HUES6 (cell line): ENCODE measurements around the gene UMAD1.

Source experiments
- H3K27ac ChIP-seq: 2 replicates; pipeline ENCODE4 v1.7.0; 2013; ENCODE audit warnings: low read depth, mild to moderate bottlenecking, low read length, inconsistent platforms
- H3K27me3 ChIP-seq: 2 replicates; pipeline ENCODE4 v1.6.1; 2013; ENCODE audit warnings: low read length; ENCODE audit not compliant: control insufficient read depth, insufficient read depth
- H3K36me3 ChIP-seq: 2 replicates; pipeline ENCODE4 v1.6.1; 2013; ENCODE audit warnings: low read length; ENCODE audit not compliant: control insufficient read depth, insufficient read depth
- H3K4me1 ChIP-seq: 2 replicates; pipeline ENCODE4 v1.6.1; 2013; ENCODE audit warnings: low read length; ENCODE audit not compliant: control insufficient read depth, insufficient read depth
- H3K4me3 ChIP-seq: 2 replicates; pipeline ENCODE4 v1.5.1; 2013; ENCODE audit warnings: low read depth, low read length
- H3K9ac ChIP-seq: one replicate; pipeline ENCODE4 v1.6.1; 2013; ENCODE audit warnings: mild to moderate bottlenecking, low read length
- H3K9me3 ChIP-seq: 2 replicates; pipeline ENCODE4 v1.6.1; 2013; ENCODE audit warnings: low read depth, low read length; ENCODE audit not compliant: control insufficient read depth, insufficient read depth

Gene UMAD1

DNA sequence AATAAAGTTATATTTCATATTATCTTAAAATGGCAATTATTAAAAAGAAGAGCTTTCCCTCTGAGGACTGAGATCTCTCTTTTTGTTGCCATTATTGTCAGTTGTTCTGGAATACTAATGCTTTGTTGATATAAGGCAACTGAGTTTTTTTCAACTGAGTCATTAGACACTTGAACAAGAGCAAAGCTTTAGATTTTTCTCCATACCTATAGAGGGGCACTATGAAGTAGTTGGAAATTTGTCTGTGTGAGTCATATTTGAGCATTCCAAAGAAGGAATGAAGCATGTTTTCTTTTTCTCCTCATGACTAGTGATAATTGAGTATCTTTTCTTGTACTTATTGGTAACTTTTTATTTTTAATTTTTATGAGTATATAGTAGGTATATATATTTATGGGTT lies 53.3 kb downstream of the UMAD1 start:
- Histone ChIP-seq H3K27ac (no peak overlapping the region), H3K4me3 (no peak overlapping the region), H3K27me3 (no peaks in the 10 kb centered on the region), H3K4me1 (no peaks in the 10 kb centered on the region), H3K9me3 (no peaks in the 10 kb centered on the region), H3K9ac (no peak overlapping the region), H3K36me3 (no peaks in the 10 kb centered on the region)

DNA sequence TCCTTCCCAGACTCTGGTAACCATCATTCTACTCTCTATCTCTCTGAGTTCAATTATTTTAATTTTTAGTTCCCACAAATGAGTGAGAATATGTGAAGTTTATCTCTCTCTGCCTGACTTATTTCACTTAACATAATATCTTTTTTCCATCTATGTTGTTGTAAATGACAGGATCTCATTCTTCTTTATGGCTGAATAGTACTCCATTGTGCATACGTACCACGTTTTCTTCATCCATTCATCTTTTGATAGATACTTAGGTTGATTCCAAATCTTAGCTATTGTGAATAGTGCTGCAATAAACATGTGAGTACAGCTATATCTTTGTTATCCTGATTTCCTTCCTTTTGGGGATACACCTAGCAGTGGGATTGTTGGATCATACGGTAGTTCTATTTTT lies 54.0 kb downstream of the UMAD1 start:
- H3K36me3 ChIP-seq, result no peaks in the 10 kb centered on the region
- no peak overlapping the region for H3K27ac ChIP-seq
- no peaks in the 10 kb centered on the region for H3K27me3 ChIP-seq
- H3K4me3 ChIP-seq, result no peak overlapping the region
- H3K4me1 ChIP-seq, result no peaks in the 10 kb centered on the region
- H3K9me3 ChIP-seq, result no peaks in the 10 kb centered on the region
- H3K9ac ChIP-seq, result no peak overlapping the region

DNA sequence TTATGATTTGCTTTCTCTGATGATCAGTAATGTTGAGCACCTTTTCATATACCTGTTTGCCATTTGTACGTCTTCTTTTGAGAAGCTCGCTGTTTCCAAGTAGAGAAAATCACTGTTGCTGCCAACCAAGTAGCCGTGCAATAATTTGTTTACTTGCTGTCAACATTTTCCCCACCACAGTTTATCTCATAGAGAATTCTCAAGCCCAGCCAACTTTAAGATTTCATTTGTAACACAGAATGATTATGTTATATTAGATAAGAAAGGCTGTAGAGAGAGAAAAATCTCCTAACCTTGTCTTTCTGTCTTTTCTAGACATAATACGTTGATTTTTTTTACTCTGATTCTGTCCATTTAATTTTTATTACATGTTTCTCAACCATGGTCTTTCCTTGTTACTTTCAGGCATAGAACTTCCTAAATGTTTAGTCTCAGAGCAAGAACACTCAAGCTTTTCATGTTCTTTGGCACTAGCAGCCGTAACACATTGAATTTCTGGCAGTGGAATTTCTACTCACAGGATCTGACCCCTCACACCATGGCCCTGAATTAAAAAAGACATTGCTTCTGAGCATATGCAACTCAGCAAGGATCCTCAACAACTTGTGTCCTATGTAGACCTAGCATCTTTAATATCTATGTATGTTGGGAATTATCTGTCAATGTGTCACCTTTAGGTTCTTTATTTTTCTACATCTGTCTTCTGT lies 54.7 kb downstream of the UMAD1 start:
- H3K9ac ChIP-seq, result no peak overlapping the region
- peak overlapping the region; percentile 23; the same call in 1 of the 2 replicates for H3K27ac ChIP-seq
- no peaks in the 10 kb centered on the region for H3K36me3 ChIP-seq
- no peaks in the 10 kb centered on the region for H3K9me3 ChIP-seq
- H3K27me3 ChIP-seq, result no peaks in the 10 kb centered on the region
- no peak overlapping the region for H3K4me3 ChIP-seq
- H3K4me1 ChIP-seq, result no peaks in the 10 kb centered on the region

DNA sequence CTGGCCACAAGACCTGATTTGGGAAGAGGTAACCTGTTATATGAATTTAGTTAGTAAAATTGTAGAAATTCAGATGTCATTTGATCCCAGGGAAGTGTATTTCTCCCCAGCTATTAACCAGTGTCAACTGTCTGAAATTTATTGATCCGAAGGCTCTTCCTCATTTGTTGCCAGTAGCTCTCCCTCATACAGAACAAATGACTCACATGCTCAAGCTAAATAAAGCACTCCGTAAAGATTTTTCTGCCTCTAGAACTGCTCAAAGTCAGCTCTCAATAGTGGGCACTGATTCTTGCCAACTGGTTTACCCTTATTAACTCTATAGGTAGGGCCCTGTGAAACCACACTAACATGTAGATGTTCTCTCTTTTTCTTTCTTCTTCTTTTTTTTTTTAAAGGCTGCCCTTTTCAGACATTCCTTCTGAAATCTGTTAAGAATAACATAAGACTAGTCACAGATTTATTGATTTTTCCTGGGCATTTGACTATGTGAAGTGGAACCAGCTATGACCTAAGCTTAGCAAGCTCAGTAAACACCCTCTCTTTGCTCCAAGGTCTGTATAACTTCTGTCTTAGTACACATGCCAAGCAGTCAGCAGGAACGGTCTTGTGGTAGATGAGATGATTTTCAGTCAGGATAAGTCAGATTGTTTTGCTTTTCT lies 56.0 kb downstream of the UMAD1 start:
- no peak overlapping the region for H3K9ac ChIP-seq
- H3K36me3 ChIP-seq, result no peaks in the 10 kb centered on the region
- no peak overlapping the region for H3K4me3 ChIP-seq
- H3K27ac ChIP-seq, result no peak overlapping the region
- no peaks in the 10 kb centered on the region for H3K9me3 ChIP-seq
- H3K4me1 ChIP-seq, result no peaks in the 10 kb centered on the region
- no peaks in the 10 kb centered on the region for H3K27me3 ChIP-seq

DNA sequence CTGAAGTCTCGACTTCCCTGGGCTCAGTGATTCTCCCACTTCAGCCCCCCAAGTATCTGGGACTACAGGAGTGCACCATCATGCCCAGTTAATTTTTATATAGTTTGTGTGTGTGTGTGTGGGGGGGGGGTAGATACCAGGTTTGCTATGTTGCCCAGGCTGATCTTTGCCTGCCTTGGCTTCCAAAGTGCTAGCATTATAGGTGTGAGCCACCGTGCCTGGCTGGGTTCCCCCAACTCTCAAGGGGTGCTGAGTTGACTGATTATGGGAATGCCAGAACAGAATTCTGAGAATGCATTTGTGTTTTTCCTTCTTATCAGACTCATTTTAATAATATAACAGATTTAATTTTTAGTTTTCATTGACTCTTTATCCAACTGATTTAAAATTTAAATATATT lies 58.4 kb downstream of the UMAD1 start:
- H3K4me3 ChIP-seq, result no peak overlapping the region
- H3K9ac ChIP-seq, result no peak overlapping the region
- H3K27me3 ChIP-seq, result no peaks in the 10 kb centered on the region
- no peak overlapping the region for H3K27ac ChIP-seq
- H3K9me3 ChIP-seq, result no peaks in the 10 kb centered on the region
- H3K4me1 ChIP-seq, result 0 out of 2 replicates have a peak, but pooled peaks cover 4% of the 10 kb centered on the region
- no peaks in the 10 kb centered on the region for H3K36me3 ChIP-seq

DNA sequence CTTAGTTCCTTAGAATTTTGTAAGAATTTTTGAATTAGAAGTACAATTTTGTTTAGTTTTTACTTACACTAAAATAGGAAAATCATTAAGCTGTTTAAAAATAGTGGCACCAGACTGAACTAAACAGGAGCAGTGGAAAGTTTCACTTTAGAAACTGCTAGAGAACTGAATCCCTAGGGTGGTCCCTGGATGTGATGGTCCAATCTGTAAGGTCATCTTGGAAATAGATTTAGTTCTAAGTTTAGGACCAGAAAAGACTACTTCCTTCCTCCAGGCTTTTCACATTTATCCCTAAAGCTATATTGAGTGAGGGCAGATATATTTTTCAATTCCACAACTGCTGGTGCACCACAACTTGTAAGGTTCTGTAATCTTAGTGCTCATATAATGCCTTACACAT lies 58.8 kb downstream of the UMAD1 start:
- Histone ChIP-seq H3K9me3 (no peaks in the 10 kb centered on the region), H3K27ac (no peak overlapping the region), H3K4me3 (no peak overlapping the region), H3K36me3 (no peaks in the 10 kb centered on the region), H3K9ac (no peak overlapping the region), H3K27me3 (no peaks in the 10 kb centered on the region), H3K4me1 (0 out of 2 replicates have a peak, but pooled peaks cover 4% of the 10 kb centered on the region)

DNA sequence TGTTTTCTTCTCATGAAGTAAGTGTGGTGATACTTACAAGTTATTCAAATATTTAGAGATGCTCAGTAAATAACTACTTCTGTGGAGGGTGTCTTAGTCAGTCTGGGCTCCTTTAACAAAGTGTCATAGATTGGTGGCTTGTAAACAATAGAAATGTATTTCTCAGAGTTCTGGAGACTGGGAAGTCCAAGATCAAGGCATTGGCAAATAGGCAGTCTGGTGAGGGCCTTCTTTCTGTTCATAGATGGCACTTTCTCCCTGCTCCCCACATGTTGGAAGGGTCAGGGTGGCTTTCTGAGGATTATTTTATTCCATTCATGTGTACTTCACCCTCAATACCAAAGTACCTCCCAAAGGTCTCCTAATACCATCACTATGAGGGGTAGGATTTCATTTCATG lies 59.4 kb downstream of the UMAD1 start:
- Histone ChIP-seq H3K4me3 (no peak overlapping the region), H3K27ac (no peak overlapping the region)

DNA sequence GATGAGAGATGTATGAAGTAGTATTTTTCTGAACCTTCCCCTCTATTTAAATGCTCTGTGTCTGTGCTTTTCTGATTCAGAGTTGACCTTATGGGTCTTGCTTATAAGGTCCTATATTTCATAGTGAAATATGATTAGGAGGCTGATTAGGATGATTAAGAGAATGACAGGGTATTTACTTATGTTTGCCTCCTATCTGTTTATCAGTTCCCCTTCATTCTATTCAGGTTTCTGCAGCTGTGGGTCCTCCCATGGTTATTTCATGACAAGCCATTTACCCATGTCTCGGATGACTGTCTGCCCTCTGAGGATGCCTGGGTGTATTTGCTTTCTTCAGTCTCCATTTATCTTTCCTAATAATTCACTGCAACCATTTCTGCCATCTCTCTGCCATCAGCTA lies 61.0 kb downstream of the UMAD1 start:
- no peak overlapping the region for H3K9ac ChIP-seq
- H3K27ac ChIP-seq, result no peak overlapping the region
- H3K9me3 ChIP-seq, result no peaks in the 10 kb centered on the region
- H3K27me3 ChIP-seq, result no peaks in the 10 kb centered on the region
- 0 out of 2 replicates have a peak, but pooled peaks cover 8% of the 10 kb centered on the region for H3K4me1 ChIP-seq
- H3K36me3 ChIP-seq, result no peaks in the 10 kb centered on the region
- no peak overlapping the region for H3K4me3 ChIP-seq

More for the DNA sequence above, 59.4 kb downstream of the UMAD1 start:
- Histone ChIP-seq H3K4me1 (0 out of 2 replicates have a peak, but pooled peaks cover 7% of the 10 kb centered on the region), H3K36me3 (no peaks in the 10 kb centered on the region), H3K27me3 (no peaks in the 10 kb centered on the region), H3K9ac (no peak overlapping the region), H3K9me3 (no peaks in the 10 kb centered on the region)

DNA sequence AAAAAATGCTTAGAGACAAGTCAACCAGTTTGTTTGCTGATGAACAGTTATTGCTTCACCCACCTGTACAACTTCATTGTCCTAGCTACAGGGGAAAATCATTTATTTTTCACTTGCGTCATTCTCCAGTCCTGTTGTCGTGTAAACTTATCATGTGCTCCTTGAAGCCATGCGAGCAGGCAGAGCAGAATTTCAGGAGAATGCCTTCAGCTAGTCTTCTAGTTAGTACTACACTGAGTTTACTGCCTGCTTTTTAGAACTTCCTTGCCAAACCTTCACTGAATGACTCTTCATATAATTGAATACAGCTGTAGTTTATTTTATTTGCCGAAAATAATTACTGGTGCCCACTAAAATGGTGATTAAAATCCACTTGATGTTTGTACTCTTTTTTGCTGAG lies 62.3 kb downstream of the UMAD1 start:
- H3K9ac ChIP-seq, result no peak overlapping the region
- H3K27ac ChIP-seq, result no peak overlapping the region
- H3K36me3 ChIP-seq, result no peaks in the 10 kb centered on the region
- H3K4me3 ChIP-seq, result no peak overlapping the region
- no peaks in the 10 kb centered on the region for H3K9me3 ChIP-seq
- H3K4me1 ChIP-seq, result peaks cover 21% of the 10 kb centered on the region
- H3K27me3 ChIP-seq, result no peaks in the 10 kb centered on the region

DNA sequence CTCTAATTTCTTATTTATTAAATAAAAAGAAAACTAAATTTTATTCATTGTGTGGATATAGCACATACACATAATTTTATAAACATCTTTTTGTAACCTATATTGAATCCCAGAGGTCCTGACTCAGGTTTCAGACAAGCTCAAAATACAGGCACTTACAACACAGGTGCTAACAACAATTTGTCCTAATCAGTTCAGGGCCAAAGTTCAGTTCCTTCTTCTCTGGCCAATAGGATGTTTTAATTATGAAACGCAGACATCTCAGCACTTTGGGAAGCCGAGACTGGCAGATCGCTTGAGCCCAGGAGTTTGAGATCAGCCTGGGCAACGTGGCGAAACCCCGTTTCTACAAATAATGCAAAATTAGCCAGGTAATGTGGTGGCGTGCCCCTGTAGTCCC lies 62.9 kb downstream of the UMAD1 start:
- Histone ChIP-seq H3K9me3 (no peaks in the 10 kb centered on the region), H3K4me1 (peaks cover 27% of the 10 kb centered on the region), H3K36me3 (no peaks in the 10 kb centered on the region), H3K27ac (no peak overlapping the region), H3K9ac (no peak overlapping the region), H3K27me3 (no peaks in the 10 kb centered on the region), H3K4me3 (no peak overlapping the region)

DNA sequence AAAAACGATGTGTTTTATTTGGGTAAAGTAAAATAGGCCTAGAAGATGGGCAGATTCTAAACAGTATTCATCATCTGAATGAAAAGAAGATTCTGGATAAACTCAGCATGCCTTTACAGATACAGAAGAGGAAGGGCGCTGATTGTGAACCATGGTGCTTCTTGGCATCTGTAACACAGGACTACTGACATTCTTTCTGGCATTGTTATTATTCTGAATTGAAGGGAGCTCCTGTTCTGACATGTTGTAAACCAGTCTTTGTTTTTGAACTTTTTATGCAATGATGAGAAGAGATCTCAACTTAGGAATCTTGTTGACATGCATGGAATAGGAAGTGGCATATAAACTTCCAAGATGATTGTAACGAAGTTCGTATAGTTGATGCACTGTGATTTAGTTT lies 64.3 kb downstream of the UMAD1 start:
- no peaks in the 10 kb centered on the region for H3K36me3 ChIP-seq
- no peak overlapping the region for H3K4me3 ChIP-seq
- no peaks in the 10 kb centered on the region for H3K9me3 ChIP-seq
- H3K27ac ChIP-seq, result no peak overlapping the region
- H3K4me1 ChIP-seq, result peaks cover 41% of the 10 kb centered on the region
- H3K27me3 ChIP-seq, result no peaks in the 10 kb centered on the region
- no peak overlapping the region for H3K9ac ChIP-seq
